ENCODE data around the gene MPPED1. TPM values are rescaled to one million over a fixed set of nuclear protein-coding genes. Genes with fewer than 3 reads are reported as not detected.

MPPED1 gene
- total RNA-seq, 1 experiment from 2014 or later = not detected

GRCh38 chr22:43511276-43511910, 99.6 kb downstream of the MPPED1 start:
- Histone ChIP-seq H3K36me3 (ENCODE audit: insufficient read depth, low read length, poor library complexity, severe bottlenecking) (no peaks in the 10 kb centered on the region), H3K9me3 (ENCODE audit: low read depth, low read length, poor library complexity, severe bottlenecking) (no peaks in the 10 kb centered on the region), H3K27ac (ENCODE audit: low read depth, low read length, poor library complexity, severe bottlenecking) (no peak overlapping the region), H3K4me3 (ENCODE audit: low read depth, low read length, poor library complexity, severe bottlenecking) (no peak overlapping the region), H3K4me1 (ENCODE audit: insufficient read depth, low read length, poor library complexity, severe bottlenecking) (no peaks in the 10 kb centered on the region), H3K27me3 (replicated peaks; ENCODE audit: insufficient read depth, low read depth, low read length, poor library complexity) (no peaks in the 10 kb centered on the region)
- POLR2A ChIA-PET (ENCODE audit: low non-redundant PET) = no interaction called here
- no TSS peak for BruUV-seq (replicated peaks)
- no peak for DNase-seq (ENCODE audit: low spot score)
- CTCF ChIA-PET = no interaction called here
- TF ChIP-seq CTCF (conservative IDR thresholded peaks at IDR 0.05; ENCODE audit: low read depth, low read length) (no peak), EZH2 (IDR thresholded peaks at IDR 0.05; ENCODE audit: borderline replicate concordance, low read depth, low read length, poor library complexity, severe bottlenecking) (no peak)
- intact Hi-C loops (cut with micrococcal nuclease; ENCODE audit: unreplicated experiment) = no loop called here

GRCh38 chr22:43512279-43512678, 100.5 kb downstream of the MPPED1 start:
- no TSS peak for BruUV-seq (replicated peaks)
- CTCF ChIA-PET = no interaction called here

GRCh38 chr22:43514476-43515157, 102.8 kb downstream of the MPPED1 start:
- no TSS peak for BruUV-seq (replicated peaks)
- H3K36me3 ChIP-seq (ENCODE audit: insufficient read depth, low read length, poor library complexity, severe bottlenecking) = no peaks in the 10 kb centered on the region
- no peaks in the 10 kb centered on the region for H3K9me3 ChIP-seq (ENCODE audit: low read depth, low read length, poor library complexity, severe bottlenecking)
- no peaks in the 10 kb centered on the region for H3K27me3 ChIP-seq (replicated peaks; ENCODE audit: insufficient read depth, low read depth, low read length, poor library complexity)
- POLR2A ChIA-PET (ENCODE audit: low non-redundant PET) = interaction anchor here (0.7 kb wide), 1 partner anchor 43 kb away, joined by 4 read pairs; no protein-coding TSS in a partner anchor
- H3K4me3 ChIP-seq (ENCODE audit: low read depth, low read length, poor library complexity, severe bottlenecking) = no peak overlapping the region
- no peak for DNase-seq (ENCODE audit: low spot score)
- TF ChIP-seq CTCF (conservative IDR thresholded peaks at IDR 0.05; ENCODE audit: low read depth, low read length) (no peak), EZH2 (IDR thresholded peaks at IDR 0.05; ENCODE audit: borderline replicate concordance, low read depth, low read length, poor library complexity, severe bottlenecking) (no peak)
- H3K4me1 ChIP-seq (ENCODE audit: insufficient read depth, low read length, poor library complexity, severe bottlenecking) = no peaks in the 10 kb centered on the region
- H3K27ac ChIP-seq (ENCODE audit: low read depth, low read length, poor library complexity, severe bottlenecking) = no peak overlapping the region
- intact Hi-C loops (cut with micrococcal nuclease; ENCODE audit: unreplicated experiment) = no loop called here
- CTCF ChIA-PET = no interaction called here

More at GRCh38 chr22:43512279-43512678, 100.5 kb downstream of the MPPED1 start:
- DNase-seq (ENCODE audit: low spot score) = no peak
- Histone ChIP-seq H3K4me1 (ENCODE audit: insufficient read depth, low read length, poor library complexity, severe bottlenecking) (no peaks in the 10 kb centered on the region), H3K4me3 (ENCODE audit: low read depth, low read length, poor library complexity, severe bottlenecking) (no peak overlapping the region), H3K27me3 (replicated peaks; ENCODE audit: insufficient read depth, low read depth, low read length, poor library complexity) (no peaks in the 10 kb centered on the region), H3K36me3 (ENCODE audit: insufficient read depth, low read length, poor library complexity, severe bottlenecking) (no peaks in the 10 kb centered on the region), H3K27ac (ENCODE audit: low read depth, low read length, poor library complexity, severe bottlenecking) (no peak overlapping the region), H3K9me3 (ENCODE audit: low read depth, low read length, poor library complexity, severe bottlenecking) (no peaks in the 10 kb centered on the region)
- intact Hi-C loops (cut with micrococcal nuclease; ENCODE audit: unreplicated experiment) = no loop called here
- POLR2A ChIA-PET (ENCODE audit: low non-redundant PET) = no interaction called here
- no peak for TF ChIP-seq CTCF (conservative IDR thresholded peaks at IDR 0.05; ENCODE audit: low read depth, low read length)
- no peak for TF ChIP-seq EZH2 (IDR thresholded peaks at IDR 0.05; ENCODE audit: borderline replicate concordance, low read depth, low read length, poor library complexity, severe bottlenecking)

Measured in A673 (cell line).